Right ventricle myocardium inferior (tissue), 1 donor: Measurements from ENCODE around the gene TMEM114. TPM values are rescaled to one million over a fixed set of nuclear protein-coding genes. Genes with fewer than 3 reads are reported as not detected.
"Not testable (repeated sequence)": the region's sequence is repeated elsewhere in the genome, so short reads cannot be mapped to it uniquely, and the experiment has no call there.

Source experiments
- ATAC-seq: fragments of 200-7000 bp; cut with Tn5 transposase; one replicate; pipeline ENCODE4 v1.9.1; 2020; ENCODE audit warnings: mild to moderate bottlenecking, moderate library complexity
- DNase-seq: peaks from one replicate; pipeline ENCODE4 v3.0.0; 2021; ENCODE audit errors: missing footprints
- intact Hi-C: fragments of 100-400 bp; cut with DNase I; formaldehyde crosslinking; loops from one replicate; pipeline ENCODE4 v1.11.0; 2022
- total RNA-seq: library from RNA; stranded (reverse); fragmentation: NEBNext Ultra II Directional; extraction: Animal tissue kit (Norgen Biotek cat#: 25700); gene quantifications from one replicate; pipeline ENCODE4 v1.2.1, GENCODE V29; 2021
- donor health status: DM: no; HTN: yes; CAD: no; lungs with severe emphysema.

The TMEM114 gene
- total RNA-seq, 1 donor from 2014 or later = not detected

DNA sequence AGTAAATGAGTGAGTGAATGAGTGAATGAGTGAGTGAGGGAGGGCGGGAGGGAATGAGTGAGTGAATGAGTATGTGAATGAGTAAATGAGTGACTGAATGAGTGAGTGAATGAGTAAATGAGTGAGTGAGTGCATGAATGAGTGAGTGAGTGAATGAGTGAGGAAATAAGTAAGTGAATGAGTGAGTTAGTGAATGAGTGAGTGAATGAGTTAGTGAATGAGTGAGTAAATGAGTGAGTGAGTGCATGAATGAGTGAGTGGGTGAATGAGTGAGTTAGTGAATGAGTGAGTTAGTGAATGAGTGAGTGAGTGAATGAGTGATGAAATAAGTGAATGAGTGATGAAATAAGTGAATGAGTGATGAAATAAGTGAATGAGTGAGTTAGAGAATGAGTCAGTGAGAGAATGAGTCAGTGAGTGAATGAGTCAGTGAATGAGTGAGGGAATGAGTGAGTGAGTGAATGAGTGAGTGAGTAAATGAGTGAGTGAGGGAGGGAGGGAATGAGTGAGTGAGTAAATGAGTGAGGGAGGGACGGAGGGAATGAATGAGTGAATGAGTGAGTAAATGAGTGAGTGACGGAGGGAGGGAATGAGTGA lies 26.3 kb downstream of the TMEM114 start:
- ATAC-seq, DNase-seq, intact Hi-C loops: not testable (repeated sequence)

- intact Hi-C loops = no loop called here
- no peak for DNase-seq
- no peak for ATAC-seq
Measured at GRCh38 chr16:8561496-8561895, 28.8 kb downstream of the TMEM114 start.

DNA sequence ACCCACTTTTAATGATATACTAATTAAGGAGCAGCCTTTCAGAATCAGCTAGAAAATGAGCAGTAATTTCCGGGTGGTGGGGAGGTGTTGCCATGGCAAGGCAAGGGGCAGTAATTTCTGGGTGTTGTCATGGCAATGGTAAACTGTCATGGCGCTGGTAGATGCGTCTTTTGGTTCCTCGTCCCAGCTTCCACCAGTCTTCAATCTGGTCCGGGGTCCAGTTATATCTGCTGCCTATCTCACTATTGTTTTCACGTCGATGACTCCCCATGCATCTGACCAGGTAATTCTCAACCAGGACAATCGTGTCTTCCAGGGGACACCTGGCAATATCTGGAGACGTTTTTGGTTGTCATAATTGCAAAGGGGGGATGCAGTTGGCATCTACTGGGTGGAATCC lies 34.9 kb downstream of the TMEM114 start:
- DNase-seq (no peak), ATAC-seq (no peak)
- intact Hi-C loops = no loop called here

DNA sequence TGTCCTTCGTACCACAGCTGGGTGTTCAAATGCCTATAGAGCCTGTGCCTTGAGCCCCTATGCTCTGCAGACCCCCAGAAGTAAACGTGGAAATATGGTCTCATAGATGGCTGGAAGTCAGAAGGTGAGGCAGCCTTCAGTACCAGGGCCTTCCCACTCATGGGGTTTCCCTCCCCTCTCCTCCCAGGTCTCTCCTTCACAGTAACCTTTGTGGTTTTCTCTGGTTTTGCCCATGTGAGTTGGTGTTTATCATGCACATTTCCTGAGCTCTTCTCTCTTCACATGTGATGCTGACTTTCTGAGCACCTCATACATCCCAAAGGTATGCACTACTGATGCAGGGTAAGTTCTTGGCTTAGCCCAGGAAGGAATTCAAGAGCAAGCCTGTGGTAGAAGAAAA lies 35.4 kb downstream of the TMEM114 start:
- ATAC-seq (no peak), DNase-seq (no peak)
- intact Hi-C loops = no loop called here

- DNase-seq = no peak
- intact Hi-C loops = no loop called here
- no peak for ATAC-seq
Measured at GRCh38 chr16:8554022-8554421, 36.3 kb downstream of the TMEM114 start.

GRCh38 chr16:8552487-8553221 lies 37.7 kb downstream of the TMEM114 start:
- ATAC-seq (no peak), DNase-seq (no peak)
- intact Hi-C loops = no loop called here

GRCh38 chr16:8551388-8552332 lies 38.7 kb downstream of the TMEM114 start:
- intact Hi-C loops = no loop called here
- no peak for ATAC-seq
- no peak for DNase-seq

GRCh38 chr16:8550728-8551387 lies 39.5 kb downstream of the TMEM114 start:
- DNase-seq (no peak), ATAC-seq (no peak)
- intact Hi-C loops = no loop called here

- ATAC-seq (no peak), DNase-seq (no peak)
- intact Hi-C loops = no loop called here
Measured at GRCh38 chr16:8549843-8550412, 40.4 kb downstream of the TMEM114 start.

GRCh38 chr16:8548166-8548565 lies 42.1 kb downstream of the TMEM114 start:
- intact Hi-C loops = no loop called here
- DNase-seq (no peak), ATAC-seq (no peak)

DNA sequence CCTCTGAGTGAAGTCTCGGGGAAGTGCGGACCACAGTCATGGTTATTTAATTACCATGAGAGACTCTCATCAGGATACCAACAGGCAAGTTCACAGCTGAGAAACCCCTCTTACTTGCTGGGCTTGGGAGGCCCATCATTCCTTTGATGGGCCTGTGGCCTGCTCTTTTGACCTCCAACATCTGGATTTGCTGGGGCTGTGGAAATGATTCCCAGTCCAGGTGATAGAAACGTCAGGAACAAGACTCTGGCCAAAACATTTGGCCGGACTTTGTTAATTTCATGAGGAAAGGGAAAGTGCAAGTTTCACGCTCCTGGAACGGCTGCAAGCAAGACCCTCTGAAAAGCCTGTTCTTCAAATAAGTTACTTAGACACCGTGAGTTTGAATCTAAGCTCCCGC lies 42.5 kb downstream of the TMEM114 start:
- intact Hi-C loops = no loop called here
- ATAC-seq = no peak
- DNase-seq = no peak

GRCh38 chr16:8544406-8544805 lies 45.9 kb downstream of the TMEM114 start:
- DNase-seq (no peak), ATAC-seq (no peak)
- intact Hi-C loops = no loop called here

- intact Hi-C loops = no loop called here
- no peak for ATAC-seq
- DNase-seq = no peak
Measured at GRCh38 chr16:8543258-8543657, 47.1 kb downstream of the TMEM114 start.

- DNase-seq = no peak
- no peak for ATAC-seq
- intact Hi-C loops = no loop called here
Measured at GRCh38 chr16:8542393-8542792, 47.9 kb downstream of the TMEM114 start.

GRCh38 chr16:8541868-8542267 lies 48.4 kb downstream of the TMEM114 start:
- ATAC-seq = no peak
- no peak for DNase-seq
- intact Hi-C loops = no loop called here

GRCh38 chr16:8537691-8538342 lies 52.5 kb downstream of the TMEM114 start:
- intact Hi-C loops = no loop called here
- no peak for ATAC-seq
- DNase-seq = no peak

GRCh38 chr16:8533509-8533908 lies 56.8 kb downstream of the TMEM114 start:
- ATAC-seq (no peak), DNase-seq (no peak)
- intact Hi-C loops = no loop called here

- DNase-seq (no peak), ATAC-seq (no peak)
- intact Hi-C loops = no loop called here
Measured at GRCh38 chr16:8530752-8531384, 59.4 kb downstream of the TMEM114 start.
